ENCODE results near the gene ZNF688.
"Not testable (repeated sequence)": the region's sequence is repeated elsewhere in the genome, so short reads cannot be mapped to it uniquely, and the experiment has no call there.

The ZNF688 gene

DNA sequence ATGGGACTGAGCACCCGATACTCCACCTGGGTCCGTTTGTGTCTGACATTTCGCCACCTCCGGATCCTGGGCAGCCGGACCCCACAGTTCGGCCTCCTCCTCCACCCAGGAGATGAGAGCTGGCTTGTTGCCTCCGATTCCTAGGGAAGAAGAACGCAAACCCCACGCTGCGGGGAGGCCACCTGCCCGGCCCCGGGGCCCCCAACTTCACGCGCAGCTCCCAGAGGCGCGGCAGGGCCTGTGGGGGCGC is 13.9 kb downstream of the ZNF688 start:
- no peak for DNase-seq (ENCODE audit: low read depth)

DNA sequence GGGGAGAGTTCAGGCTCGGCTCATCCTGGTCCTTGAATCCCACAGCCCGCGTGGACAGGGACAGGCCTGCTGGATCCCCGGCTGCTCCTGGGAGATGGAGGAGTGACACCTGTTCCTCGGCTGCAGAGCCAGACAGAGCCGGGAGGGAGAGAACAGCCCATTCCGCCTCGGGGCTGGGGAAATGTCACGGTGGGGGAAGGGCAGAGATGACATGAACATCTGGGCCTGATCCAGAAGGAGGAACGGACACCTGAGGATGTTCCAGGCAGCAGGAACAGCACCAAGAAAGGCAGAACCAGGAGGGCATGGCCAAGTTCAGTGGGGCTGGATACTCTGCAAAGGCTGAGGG is 15.4 kb downstream of the ZNF688 start:
- no peak for DNase-seq (ENCODE audit: low read depth)

DNA sequence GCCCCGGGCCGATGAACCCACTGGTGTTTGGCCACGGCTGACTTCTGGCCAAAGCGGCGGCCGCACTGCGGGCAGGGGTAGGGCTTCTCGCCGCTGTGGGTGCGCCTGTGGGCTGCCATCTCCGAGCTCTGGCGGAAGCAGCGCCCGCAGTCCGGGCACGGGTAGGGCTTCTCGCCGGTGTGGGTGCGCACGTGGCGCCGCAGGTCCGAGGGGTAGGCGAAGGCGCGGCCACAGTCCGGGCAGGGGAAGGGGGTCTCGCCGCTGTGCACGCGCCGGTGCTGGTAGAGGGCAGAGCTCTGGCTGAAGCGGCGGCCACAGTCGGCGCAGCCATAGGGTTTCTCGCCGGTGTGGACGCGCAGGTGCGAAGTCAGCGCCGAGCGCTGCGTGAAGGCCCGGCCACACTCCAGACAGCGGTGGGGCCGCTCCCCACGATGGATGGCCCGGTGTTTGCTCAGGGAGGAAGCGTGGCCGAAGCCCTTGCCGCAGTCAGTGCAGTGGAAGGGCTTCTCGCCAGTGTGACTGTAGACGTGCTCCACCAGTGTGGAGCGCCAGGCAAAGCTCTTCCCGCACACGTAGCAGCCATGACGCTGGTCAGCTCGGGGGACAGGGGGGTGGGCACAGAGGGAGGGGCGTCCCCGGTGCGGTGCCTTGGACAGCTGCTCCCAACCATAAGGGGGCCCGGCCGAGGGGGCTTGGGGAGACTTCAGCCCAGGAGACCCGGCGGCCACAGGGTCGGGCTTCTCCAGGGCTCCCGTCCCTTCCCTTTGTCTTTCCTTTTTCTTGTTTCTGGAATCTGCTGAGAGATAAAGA is 16.0 kb downstream of the ZNF688 start:
- no peak for DNase-seq (ENCODE audit: low read depth)

DNA sequence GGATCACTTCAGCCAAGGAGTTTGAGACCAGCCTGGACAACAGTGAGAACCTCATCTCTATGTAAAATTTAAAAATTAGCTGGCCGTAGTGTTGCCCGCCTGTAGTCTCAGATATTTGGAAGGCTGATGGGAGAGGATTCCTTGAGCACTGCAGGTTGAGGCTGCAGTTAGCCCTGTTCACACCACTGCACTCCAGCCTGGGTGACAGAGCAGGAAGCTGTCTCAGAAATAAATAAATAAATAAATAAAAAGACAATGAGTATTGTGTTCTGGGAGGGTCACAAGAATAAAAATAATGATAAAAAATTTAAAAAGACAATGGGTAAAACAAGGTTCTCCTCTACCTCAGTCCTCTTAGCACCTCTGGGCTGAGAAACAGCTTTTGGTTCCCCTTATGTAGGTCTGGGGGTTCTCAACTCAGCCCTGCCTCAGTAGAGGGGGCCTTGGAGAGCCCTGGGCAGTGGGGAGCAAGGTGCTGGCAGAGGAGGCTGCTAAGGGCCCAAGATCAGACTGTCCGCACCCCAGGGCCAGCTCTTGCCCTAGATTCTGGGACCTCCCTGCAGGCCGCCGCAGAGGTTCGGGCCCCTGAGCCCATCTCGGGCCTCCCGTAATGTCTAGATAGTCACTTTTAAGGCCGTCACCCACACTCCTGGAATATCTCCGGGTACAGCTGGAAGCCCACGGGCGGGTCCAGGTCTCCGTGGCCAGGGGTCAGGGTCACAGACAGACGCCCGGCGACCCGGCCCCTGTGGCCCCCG is 16.8 kb downstream of the ZNF688 start:
- DNase-seq (ENCODE audit: low read depth): no peak

DNA sequence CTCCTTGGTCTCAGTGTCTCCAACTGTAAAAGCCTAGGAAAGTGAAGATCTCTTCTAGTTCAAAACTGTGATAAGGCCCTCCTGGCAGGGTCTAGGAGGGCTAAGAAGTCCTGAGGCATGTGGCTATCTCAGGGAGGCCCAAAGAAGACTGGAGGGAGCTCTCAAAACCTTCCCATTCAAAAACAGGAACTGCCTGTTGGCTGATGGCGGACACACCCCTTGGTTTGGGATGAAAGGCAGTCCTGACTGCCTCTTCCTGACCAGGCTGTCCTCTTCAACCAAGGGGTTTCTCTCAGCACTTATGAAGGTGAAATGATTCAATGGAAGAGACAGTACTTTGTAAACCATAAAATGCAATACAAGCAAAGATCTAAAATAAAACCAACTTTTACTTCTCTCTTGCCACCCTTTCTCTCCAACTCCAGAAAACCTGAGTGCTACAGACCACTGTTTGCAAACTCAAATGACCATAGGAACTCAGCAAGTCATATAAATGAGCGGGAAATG is 18.1 kb downstream of the ZNF688 start:
- no peak for DNase-seq (ENCODE audit: low read depth)

DNA sequence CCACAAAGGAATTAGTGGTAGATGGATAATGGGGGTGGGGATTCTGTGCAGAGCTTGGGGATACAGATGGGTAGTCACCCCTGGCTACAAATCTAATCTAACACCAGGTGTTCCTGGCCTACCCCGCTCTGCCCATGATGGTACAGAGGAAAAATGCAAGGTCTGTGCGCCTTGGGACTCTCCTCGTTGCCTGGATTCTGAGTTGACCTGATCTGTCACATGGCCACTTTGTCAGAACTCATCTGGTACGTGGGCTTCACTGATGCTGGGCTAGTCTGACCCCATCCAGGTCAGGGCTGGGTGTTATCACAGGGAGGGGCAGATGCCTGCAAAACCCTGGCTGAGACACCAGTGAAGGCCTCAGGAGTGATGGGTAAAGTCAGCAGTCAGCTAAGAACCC is 18.6 kb downstream of the ZNF688 start:
- DNase-seq (ENCODE audit: low read depth): no peak

DNA sequence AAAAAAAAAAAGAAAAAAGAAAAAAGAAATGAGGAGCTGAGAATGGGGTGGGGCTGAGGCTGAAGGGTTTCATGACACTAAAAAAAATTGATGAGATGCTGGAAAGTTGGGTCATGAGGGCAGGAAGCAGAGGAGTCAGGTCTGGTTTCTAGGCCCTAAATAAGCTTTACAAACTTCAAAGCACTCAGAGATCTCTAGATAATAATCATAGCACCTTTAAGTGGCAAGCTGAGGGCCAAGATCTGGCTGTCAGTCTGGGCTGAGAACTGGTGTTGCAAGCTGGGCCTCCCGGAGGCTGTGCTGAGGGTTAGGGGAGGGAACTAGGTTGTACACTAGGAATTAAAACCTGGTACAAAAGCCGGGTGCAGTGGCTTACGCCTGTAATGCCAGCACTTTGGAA is 19.7 kb downstream of the ZNF688 start:
- DNase-seq (ENCODE audit: low read depth): no peak

DNA sequence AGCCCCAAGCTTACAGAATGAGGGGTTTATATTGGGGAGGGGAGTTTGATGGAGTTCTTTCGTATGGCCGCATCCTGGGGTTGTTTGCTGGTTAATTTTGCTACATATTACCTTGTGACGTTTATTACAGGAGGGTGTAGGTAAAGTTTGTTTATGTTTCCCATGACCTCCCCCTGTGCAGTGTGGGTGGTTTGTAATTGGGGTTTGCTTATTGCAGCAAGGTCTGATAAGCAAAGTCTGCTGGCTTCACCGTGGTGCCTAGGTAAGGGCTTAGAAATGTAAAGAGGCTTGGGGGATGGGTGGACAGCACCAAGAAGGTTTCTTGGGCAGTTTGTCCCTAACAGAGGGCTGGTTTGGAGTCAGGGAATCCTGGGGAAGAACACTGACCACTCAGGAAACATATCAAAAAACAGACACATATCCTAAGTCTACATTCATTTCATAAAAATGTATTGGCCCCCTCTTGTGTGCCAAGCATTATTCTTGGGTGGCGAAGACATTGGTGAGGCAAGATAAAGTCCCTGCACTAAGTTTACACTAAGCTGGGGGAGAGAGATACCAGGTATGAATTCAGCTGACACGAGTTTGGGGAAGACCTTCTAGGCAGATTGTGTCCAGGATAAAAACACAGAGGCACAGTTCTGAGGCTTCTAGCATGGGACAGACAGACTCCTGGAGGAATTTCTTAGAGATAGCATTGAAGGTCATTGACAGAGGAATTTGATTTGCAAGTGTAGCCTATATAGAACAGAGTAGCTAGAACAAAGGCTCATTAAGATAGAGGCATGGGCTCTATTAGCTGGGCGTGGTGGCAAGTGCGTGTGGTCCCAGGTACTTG is 22.9 kb downstream of the ZNF688 start:
- DNase-seq (ENCODE audit: low read depth): no peak

DNA sequence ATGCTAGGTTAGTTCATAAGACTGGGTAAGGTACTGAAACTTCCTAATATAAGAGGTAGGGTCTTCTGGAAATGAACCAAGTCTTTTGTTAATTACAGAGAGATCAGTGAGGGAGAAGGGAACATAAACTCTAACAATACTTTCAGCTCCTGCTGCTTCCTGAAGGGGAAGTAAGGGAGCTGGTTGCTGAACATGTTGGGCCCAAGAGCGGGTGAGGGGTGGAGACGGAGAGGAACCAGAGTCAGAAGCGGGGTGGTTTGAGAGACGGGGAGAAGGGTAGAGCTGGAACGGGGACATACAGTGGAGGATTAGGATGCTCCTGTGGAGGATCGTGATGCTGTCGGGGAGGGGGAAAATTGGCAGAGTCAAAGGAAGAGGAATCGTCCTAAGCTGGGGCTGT is 25.4 kb downstream of the ZNF688 start:
- no peak for DNase-seq (ENCODE audit: low read depth)

DNA sequence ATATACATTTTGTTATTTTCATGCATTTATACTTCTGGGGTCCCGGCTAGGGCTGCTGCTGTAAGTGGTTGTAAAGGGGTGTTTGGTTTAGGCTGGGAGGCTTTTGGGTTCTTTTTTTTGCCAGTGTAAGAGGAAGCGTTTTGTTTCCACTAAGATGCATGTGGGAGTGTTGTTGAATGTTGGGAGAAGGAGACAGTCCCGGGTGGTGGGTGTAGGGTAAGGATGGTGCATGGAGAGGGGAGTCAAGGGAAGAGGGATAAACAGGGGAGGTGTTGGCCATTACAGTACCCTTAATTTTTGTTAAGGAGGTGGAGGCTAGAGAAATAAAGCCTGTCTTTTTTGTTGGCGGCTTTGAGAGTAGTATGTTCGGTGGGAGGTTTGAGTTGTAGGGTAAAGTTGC is 28.4 kb downstream of the ZNF688 start:
- no peak for DNase-seq (ENCODE audit: low read depth)

DNA sequence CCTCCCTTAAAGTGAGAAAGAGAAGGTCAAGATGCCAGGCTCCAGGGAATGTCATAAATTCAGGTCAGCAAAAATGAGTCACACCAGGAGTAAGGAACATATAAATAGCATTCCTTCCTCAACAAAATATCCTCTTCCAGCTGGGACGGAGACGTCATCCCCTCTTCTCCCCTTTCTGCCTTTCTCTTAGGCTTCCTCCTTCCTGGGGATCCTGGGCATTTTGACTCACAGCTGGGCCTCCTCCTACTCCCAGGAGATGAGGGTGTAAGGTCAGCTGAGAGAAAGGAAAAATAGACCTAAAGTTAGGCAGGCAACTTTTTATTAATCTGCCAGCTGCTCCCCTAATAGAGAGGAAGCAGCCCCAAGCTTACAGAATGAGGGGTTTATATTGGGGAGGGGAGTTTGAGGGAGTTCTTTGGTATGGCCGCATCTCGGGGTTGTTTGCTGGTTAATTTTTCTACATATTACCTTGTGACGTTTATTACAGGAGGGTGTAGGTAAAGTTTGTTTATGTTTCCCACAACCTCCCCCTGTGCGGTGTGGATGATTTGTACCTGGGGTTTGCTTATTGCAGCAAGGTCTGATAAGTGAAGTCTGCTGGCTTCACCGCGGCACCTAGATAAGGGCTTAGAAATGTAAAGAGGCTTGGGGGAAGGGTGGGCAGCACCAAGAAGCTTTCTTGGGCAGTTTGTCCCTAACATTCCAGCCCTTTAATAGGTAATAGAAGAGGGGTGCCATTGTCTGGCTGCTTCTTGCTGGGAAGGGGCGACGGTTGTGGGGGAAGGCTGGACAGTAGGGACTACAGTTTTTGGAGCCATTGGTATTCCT is 29.8 kb downstream of the ZNF688 start:
- no peak for DNase-seq (ENCODE audit: low read depth)

DNA sequence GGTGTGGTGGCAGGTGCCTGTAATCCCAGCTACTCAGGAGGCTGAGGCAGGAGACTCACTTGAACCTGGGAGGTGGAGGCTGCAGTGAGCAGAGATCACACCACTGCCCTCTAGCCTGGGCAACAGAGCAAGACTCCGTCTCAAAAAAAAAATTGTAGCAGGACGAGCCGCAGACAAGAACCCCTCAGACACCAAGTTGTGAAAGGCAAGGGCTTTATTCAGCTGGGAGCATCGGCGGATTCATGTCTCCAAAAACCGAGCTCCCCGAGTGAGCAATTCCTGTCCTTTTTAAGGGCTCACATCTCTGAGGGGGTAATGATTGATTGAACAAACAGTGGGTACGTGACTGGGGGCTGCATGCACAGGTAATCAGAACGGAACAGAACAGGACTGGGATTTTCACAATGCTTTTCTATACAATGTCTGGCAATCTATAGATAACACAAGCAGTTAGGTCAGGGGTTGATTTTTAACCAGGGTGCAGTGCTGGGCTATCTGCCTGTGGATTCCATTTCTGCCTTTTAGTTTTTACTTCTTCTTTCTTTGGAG is 30.5 kb downstream of the ZNF688 start:
- not testable (repeated sequence) for DNase-seq (ENCODE audit: low read depth)

DNA sequence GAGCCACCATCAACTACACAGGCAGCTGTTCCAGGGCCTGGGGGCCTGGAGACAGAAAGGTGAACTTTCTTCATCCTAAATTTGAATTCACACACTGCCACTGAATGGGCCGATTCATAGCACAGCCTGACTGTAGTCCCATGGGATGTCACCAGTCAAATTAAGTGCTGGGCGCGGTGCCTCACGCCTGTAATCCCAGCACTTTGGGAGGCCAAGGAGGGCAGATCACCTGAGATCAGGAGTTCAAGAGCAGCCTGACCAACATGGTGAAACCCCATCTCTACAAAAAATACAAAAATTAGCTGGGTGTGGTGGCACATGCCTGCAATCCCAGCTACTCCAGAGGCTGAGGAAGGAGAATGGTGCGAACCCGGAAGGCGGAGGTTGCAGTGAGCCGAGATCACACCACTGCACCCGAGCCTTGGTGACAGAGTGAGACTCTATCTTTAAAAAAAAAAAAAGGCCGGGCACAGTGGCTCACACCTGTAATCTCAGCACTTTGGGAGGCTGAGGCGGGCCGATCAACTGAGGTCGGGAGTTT is 31.5 kb downstream of the ZNF688 start:
- DNase-seq (ENCODE audit: low read depth): not testable (repeated sequence)

DNA sequence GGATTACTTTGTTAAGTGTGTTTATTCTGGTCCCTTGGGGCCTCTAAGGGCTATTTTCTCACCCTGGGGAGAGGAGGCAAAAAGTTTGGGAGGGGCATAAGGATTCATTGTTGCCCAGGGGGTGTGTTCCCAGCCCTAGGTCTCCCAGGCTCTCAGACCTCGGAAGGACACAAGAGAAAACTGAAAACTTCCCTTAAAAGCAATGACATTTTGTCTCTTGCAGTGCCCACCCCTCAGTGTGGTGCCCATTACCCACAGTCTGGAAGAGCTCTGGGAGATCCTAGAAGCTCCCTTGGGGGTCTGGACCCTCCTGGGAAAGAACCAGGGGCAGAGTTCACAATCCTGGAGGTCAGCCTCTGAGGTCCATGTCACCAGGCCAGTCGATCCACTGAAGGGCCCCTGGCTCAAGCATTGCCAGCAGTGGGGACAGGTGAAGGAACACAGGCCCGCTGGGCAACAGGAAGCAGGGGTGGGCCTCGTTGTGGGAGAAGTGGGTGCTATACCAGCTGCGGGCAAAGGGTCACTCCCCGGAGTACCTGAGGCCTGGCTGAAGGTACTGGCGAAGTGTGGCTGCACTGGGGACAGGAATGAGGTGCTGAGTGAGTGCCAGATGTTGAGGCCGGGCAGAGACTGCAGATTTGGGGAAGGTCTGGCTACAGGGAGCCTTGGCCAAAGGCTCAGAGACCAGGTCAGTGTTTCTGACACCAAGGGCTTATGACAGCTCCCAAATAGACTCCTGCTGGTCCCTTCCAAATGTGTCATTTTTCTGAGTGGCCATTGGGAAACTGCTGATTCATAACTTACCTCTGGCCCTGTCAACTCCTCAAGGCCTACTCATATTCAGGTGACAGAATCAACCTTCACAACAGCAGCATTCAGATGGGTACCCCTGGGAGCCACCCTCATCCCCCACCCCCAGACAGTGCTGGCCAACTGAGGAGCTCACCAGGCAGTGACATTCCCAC is 32.2 kb downstream of the ZNF688 start:
- no peak for DNase-seq (ENCODE audit: low read depth)

DNA sequence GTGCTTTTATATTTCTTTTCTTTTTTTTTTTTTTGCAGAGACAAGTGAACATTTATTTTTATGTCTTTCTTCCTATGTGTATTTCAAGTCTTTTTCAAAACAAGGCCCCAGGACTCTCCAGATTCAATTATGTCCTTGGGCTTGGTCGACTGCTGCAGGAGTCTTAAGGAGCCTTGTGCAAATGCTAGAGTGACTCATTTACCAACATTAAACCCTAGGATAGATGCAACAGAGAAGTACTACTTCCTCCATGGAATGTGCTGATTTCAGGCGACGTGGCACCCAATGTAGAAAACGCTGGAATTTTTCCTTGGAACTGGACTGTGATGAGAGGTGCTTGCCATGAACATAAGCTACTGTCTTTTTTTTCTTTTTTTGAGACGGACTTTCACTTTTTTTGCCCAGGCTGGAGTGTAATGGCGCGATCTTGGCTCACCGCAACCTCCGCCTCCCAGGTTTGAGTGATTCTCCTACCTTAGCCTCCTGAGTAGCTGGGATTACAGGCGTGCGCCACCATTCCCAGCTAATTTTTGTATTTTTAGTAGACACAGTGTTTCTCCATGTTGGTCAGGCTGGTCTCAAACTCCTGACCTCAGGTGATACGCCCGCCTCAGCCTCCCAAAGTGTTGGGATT is 35.0 kb downstream of the ZNF688 start:
- DNase-seq (ENCODE audit: low read depth): not testable (repeated sequence)

DNA sequence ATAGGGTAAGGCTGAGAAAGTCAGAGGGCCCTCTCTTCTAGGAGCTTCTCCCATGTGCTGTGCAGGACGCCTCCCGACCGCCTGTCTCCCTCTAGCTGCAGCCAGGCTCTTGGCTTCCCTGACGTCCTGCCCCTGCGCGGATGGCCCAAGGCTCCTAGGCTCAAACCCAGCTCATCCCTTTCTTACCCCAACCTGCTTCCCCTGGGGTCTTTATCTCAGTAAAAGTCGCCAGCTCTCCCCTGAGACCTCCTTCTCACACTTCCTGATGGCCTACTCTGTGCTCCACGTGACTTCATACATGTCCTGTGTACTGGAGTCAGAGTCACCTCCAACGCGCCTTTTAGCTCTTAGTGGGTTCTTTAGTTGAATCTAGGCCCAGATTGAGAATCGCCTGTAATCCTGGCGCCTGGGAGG is 35.7 kb downstream of the ZNF688 start:
- peak; percentile 62 for DNase-seq (ENCODE audit: low read depth)

DNA sequence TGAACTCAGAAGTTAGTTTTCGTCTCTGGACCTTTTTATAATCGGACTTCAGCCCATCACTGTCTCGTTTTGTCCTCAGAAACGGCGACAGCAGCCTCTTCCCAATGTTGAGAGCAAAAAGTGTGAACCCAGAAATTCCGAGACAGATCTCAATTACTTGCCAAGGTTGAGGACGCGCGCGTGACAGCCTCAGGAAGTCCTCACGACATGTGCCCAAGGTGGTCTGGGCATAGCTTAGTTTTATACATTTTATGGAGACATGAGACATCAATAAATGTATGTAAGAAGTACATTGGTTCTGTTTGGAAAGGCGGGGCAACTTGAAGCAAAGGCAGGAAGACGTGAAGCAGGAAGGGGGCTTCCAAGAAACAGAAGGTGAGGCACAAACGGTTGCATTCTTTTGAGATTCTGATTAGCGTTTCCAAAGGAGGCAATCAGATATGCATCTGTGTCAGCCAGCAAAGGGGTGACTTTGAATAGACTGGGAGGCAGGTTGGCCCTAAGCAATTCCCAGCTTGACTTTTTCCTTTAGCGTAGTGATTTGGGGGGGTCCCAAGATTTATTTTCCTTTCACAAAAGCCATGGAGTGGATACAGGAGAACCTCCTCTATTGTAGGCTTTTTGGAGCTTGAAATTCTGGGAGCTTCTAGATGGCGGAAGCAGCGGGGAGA is 36.3 kb downstream of the ZNF688 start:
- DNase-seq (ENCODE audit: low read depth): no peak

DNA sequence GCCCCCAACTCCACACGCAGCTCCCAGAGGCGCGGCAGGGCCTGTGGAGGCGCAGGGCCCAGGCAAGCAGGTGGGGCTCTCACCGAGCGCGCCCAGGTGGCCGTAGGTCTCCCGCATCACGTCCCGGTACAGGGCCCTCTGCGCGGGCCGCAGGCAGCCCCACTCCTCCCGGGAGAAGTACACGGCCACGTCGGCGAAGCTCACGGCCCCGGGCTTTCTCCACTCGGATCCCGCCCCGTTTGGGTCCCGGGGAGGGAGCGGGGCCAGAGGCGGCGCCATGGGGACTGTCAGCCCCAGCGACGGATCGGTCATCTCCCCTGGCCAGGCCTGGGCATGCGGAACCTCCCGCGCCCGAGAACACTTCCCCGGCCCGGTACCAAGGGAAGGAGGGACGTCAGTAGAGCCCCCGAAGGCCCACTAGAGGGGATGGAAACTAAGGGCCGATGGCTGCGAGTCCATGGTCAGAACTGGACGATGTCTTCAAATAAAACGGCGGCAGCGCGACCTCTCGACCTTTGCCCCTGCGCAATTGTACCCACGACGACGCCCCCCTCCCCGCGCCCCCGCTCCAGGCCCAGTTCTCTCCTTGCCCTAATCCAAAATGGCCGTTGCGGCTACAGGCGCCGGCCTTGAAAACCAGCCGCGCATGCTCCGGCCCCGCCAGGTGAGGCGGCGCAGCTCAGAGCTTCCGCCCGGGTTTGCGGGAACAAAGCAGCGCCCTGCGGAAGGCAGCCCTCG is 37.0 kb downstream of the ZNF688 start, which contains the start of gene ZNF747:
Gene ZNF747, minus strand, starts transcription at position 491 of the 738 bp plus-strand sequence. Its CDS starts 179 bp downstream, at position 312.
- peak; percentile 63 for DNase-seq (ENCODE audit: low read depth)

All from fibroblast of the conjunctiva (primary cell).